Stromal cell of bone marrow (primary cell): Measurements from ENCODE around the gene SOX12.

Source experiments
- DNase-seq: peaks from one replicate; pipeline ENCODE4 v3.0.0-alpha.2; 2012; ENCODE audit warnings: low read depth

The SOX12 gene

DNA sequence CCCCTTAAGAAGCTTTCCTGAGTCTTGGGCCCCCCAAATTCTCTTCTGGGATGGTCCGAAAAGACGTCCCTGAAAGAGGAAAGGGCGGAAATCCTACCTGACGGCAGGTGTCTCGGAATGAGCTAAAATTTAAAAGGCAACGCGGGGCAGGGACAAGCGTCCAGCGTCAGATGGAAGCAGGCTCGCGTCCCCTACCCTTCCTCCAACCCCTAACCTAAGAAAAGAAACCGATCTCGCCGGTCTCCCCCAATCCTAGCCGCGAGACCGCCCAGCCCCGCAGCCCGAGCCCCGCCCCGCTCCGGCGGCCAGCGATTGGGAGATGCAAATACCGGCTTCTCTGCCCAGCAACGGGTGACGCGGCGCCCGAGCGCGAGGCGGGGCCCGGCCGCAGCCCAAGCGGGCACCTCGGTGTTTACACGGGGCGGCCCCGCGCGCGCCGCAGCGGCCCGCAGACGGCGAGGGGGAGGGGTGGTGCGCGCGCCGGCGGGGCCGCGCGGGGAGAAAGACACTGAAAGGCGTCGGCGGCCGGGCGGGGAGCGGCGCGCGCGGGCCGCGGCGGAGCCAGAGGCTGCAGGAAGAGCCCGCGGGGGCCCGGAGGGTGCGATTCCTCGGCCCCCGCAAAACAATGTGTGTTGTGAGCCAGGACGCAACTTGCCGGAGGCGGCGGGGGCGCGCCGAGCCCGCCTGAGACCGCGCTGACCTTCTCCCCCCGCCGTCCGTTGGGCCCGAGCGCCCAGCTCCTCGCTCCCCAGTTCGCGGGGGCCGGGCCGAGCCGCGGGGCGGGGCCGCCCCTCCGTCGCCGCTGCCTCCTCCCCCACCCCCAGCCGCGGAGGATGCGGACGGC lies at the start of gene SOX12:
SOX12 (plus strand) TSS at position 508 of the 844 bp plus-strand sequence. CDS start 373 bp downstream, outside the sequence.
- peak; percentile 80 for DNase-seq

DNA sequence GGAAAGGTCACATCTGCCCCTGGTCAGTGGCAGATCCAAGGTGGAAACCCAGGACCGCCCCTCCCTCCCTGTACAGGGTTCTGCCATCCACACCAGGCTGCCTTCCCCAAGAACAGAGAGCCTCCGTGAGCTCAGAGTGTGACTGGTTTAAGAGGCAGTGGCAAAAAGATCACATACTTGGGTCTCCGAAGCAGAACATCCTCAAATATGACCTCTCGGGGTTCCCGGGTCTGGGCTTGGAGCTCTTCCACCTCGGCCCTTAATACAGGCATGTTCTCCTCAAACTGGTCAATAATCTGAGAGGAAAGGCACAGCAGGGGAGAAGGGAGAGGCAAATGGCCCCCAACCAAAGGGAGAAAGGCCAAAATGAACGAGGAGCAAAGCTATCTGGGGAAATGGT lies 49.6 kb upstream of the SOX12 start:
- no peak for DNase-seq

DNA sequence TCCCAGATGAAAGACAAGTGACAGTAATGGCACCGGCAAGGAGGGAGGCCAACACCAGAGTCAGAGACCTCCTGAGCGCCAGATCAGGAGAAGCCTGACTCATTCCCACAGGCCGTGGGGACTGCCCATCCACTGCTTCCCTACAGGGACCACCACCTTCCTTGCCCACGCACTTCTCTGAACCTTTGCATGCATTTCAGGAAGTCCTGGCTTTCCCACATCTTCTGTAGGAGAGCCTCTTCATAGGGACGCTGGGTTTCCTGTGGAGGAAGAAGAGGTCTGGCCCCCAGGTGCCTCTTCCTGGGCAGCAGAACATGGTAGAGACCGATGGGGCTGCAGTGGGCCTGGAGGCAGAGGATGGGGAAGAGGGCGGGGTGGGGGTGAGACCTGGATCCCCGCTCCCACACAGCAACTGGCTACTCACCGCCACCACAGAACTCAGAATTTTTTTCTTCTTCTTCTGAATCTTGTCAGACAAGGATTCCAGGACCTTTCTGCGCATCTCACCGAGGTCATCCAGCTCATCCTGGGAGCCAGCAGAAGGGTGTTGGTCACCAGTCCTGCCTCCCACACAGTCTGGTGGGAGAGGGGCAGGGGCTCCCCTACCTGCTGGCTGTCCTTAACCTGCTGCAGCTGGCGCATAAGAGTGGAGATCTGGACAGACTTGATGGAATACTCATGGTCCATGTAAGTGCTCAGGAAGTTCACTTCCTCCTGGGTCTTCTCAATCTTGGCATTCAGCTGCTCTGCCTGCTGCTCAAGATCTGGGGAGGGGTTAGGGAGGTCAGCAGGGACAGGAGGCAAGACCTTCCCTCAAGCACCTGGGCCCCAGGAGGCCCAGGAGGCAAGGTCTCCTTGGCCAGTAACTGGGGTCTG lies 48.5 kb upstream of the SOX12 start:
- DNase-seq = no peak

DNA sequence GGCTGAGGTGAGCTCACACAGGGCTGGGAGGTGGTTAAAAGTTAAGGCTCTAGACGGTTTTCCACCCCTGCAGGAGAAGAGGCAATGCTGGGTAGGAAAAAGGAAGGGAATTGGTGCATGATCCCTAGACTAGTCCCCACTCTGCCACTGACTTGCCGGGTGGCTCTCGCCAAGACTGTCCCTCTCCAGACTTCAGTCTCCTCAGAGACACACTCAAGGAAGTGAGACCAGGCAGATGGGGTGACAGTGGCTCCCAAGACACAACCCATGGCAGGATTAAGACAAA lies 47.9 kb upstream of the SOX12 start:
- DNase-seq = no peak

DNA sequence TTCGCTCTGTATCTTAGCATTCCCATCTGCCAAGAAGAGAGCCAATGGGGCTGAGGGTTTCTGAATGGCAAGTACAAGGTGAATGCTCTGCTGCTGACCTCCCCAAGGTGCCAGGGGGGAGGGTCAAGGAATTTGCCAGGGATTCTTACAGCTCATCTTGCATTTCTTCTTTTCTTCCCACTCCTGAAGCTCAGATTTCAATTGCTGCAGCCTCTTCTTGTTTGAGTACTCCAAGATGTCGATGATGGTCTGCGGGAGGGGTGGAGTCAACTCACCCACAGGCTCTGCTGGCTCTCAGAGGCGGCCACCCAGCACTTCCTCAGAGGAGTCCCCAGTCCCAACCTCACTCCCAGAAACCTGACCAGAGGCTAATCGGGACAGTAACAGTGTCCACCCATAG lies 47.2 kb upstream of the SOX12 start:
- DNase-seq = no peak

DNA sequence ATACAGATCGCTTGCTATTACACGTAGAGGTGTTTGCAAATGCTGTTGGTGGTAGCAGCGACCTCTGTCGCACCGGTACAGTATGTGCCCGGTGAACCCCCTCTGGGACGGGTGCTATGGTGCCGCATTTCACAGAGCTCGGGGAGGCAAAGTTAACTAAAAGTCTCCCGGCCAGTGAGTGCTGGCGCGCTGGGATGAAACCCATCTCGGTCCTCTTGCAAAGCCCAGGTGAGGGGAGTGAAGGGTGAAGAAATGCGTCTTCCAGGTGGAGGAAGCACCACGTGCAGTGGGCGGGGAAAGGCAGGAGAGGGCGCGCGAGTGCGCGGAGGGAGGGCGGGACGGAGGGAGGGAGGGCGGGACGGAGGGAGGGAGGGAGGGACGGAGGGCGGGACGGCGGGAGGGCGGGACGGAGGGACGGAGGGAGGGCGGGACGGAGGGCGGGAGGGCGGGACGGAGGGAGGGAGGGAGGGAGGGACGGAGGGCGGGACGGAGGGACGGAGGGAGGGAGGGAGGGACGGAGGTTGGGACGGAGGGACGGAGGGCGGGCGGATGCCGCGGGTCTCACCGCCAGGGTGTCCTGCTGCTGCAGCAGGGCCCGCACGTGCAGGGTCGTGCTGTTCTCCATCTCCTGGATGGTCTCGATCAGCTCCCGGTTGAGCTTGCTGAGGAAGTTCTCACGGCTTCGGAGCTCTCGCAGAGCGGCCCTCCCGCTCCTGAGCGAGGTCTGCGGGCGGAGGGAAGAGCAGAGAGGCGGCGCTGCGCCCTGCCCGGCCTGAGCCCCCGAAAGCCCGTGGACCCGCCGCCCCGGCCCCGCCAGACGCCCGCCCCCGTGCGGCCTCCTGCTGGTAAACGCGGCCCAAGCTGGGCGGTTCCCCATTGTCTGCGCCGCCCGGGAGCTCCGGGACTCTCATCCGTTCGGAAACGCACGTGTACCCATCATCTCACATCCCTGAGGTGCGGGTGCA lies 46.5 kb upstream of the SOX12 start:
- DNase-seq = no peak

DNA sequence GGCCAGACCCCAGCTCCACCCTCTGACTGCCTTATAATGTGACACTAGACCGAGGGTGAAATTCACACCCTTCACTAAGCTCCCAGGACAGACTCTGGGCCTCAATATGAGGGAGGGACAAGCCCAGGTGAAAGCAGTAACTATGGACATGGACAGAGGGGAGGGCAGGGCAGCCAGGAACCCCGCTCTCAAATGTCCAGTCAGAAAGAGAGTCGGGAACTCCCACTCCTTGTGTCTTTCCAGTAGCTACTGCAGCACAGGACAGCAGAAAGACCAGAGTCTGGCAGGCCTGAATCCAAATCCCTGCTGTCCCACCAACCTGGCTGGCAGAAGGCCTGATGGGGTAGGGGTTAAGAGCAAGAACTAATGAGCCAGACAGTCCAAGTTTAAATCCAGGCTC lies 41.2 kb upstream of the SOX12 start:
- DNase-seq = no peak

DNA sequence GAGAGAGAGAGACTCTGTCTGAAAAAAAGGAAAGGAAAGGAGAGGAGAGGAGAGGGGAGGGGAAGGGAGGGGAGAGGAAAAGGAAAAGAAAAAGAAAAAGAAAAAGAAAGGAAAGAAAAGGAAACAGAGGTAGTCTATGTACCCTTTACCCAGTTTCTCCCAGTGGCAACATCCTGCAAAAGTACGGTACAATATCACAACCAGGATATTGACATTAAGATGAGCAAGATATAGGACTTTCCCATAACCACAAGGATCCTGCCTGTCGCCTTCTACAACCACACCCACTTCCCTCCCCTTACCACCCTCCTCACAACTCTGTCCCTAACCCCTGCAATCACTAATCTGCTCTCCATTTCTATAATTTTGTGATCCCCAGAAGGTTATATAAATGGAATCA lies 38.8 kb upstream of the SOX12 start:
- no peak for DNase-seq

DNA sequence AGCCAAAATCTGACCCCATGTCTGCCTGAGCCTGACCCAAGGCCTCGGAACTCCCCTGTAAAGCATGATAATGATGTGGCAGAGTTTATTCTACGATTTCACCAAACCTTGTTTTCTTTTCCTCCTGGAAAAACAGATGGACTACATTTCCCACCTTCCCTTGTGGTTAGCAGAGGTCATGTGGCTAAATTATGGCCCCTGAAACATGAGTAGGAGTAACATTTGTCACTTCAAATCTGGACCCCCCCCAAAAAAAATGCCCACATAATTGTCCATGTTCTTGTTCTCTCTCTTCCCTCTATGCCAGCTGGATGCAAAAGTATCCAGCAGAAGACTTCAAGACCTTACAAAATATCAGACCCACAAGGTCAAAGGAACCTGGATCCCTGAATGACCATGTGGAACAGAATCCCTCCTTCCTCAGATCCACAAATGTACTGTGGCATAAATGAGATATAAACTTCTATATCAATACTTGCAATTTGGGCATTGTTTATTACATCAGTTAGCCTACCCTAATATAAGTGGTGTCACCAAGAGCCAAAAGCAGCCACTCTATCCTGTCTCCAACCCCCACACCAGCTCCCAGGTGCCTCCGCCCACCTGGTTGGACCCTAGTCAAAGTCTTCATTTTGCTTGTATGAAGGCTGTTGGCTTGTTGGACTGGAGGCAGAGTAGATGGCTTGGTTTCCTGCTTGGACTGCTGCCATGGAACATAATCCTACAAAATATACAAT lies 36.2 kb upstream of the SOX12 start:
- DNase-seq = no peak

DNA sequence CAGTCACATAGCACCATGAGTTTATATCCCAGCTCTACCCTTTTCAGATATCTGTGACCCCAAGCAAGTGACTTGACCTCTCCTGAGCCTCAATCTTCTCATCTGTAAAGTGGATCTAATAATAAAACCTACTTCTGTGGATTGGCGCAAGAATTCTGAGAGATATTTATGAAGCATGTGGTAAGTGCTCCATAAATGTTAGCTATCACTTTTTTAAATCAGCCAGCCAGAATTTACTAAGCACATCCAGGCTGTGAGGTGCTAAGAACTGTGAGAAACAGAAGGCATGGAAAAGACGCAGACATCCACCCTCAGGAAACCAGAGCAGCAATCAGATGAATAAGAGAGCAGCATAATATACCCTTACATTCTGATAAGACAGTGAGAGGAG lies 35.7 kb upstream of the SOX12 start:
- no peak for DNase-seq

DNA sequence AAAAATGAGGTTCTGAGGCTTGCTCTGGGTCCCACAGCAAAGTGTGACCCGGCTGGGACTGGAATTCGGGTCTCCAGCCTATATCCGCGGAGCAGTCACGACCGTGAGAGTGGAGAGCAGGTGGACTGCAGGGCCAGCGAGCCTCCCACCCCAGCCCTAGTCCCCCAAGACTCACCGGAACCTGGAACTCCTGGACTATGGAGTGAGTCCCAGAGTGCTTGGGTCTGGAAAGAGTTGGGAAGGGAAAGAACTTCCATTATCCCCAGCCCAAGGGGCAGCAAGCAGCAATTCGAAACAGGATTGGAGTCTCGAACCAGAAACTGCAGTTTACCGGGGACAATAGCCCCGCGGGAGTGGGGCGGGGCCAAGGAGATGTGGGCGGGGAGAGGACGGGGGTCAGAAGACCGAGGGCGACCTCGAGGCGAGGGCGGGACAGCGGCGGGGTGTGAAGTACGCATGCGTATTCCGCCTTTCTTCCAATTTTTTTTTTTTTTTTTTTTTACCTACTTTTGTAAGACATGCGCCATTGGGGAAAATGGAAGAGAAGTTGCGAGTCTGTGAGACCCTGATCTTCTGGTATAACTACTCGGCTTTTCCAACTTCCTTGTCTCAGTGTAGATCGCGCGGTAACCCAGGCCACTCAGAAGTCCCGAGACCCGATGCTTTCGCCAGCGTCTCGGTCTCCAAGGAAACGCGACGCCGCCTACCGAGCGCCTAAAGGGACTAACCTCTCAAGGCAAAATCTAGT lies 35.1 kb upstream of the SOX12 start, which contains the start of gene C20orf96:
C20orf96 (minus strand) TSS at position 667 of the 748 bp plus-strand sequence; CDS start at position 527, 140 bp downstream.
- DNase-seq = peak; percentile 94

DNA sequence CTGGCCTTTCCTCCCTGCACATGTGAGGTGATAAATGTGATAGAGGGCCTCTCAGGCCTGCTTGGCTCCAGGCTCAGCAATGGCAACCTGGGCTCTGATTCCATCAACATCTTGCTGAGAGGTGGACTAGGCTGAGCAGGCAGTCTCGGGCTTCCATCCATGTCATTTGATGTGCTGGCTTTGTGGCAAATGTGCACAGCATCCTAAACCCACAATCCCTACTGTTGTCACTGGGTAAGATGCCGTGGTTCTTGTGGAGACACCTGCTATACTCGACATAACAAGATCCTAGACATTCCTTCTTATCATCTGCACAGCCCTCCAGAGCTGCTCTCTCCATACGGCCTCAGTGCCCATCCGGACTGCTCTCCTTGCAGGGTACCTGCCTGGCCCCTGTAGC lies 30.8 kb upstream of the SOX12 start:
- no peak for DNase-seq

DNA sequence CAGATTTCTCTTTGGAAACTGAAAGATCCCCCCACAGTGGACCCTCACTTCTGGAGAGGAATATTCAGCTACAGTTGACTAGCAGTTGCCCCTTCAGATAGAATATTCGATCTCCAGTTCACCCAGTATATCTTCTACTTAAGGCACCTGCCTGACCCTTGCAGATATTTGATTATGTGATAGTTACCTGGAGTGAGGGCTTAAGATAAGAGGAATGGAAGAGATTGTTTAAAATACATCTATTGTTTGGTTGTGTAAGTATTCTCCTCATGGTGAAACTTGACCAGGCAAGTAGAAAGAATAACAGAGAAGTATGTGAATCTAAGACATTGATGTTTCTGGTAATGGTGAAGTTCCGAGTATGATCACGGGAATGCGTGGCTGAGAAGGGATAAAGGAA lies 29.5 kb upstream of the SOX12 start:
- DNase-seq = no peak

DNA sequence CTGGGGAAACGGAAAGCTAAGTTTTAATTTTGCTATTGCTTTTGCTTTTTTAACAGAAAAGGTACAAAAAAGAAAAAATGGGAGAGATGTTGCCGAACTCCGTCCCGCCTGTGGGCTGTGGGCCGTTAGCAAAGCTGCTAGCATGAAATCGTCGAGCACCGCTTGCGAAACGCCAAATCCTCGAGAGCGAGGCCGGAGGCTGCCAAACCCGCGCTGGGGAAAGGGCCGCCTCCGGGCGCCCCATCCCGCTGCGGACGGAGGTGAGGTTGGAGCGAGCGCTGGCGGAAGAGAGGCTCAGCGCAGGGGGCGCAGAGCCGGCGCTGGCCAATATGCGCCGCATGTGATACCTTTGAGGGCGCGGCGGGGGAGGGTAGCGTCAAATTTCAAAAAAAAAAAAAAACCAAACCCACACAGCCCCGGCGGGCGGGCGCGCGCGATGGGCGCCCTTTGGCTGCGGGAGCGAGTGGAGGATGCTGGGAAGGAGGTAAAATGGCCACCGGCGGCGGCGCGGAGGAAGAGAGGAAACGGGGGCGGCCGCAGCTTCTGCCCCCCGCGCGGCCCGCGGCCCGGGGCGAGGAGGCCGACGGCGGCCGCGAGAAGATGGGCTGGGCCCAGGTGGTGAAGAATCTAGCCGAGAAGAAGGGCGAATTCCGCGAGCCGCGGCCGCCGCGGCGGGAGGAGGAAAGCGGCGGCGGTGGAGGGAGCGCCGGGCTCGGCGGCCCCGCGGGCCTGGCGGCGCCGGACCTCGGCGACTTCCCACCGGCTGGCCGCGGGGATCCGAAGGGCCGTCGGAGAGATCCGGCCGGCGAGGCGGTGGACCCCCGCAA lies 28.0 kb upstream of the SOX12 start, which contains the start of gene ZCCHC3:
ZCCHC3 (plus strand) TSS at position 473 of the 827 bp plus-strand sequence; CDS start at position 490, 17 bp downstream.
- DNase-seq = peak; percentile 88

DNA sequence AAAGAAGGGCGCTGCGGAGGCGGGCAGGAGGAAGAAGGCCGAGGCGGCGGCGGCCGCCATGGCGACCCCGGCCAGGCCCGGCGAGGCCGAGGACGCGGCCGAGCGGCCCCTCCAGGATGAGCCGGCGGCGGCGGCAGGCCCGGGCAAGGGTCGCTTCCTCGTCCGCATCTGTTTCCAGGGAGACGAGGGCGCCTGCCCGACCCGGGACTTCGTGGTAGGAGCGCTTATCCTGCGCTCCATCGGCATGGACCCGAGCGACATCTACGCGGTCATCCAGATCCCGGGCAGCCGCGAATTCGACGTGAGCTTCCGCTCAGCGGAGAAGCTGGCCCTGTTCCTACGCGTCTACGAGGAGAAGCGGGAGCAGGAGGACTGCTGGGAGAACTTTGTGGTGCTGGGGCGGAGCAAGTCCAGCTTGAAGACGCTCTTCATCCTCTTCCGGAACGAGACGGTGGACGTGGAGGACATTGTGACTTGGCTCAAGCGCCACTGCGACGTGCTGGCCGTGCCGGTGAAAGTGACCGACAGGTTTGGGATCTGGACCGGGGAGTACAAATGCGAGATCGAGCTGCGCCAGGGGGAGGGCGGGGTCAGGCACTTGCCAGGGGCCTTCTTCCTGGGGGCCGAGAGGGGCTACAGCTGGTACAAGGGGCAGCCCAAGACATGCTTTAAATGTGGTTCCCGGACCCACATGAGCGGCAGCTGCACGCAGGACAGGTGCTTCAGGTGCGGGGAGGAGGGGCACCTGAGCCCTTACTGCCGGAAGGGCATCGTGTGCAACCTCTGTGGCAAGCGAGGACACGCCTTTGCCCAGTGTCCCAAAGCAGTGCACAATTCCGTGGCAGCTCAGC lies 27.2 kb upstream of the SOX12 start:
- peak; percentile 45 for DNase-seq

DNA sequence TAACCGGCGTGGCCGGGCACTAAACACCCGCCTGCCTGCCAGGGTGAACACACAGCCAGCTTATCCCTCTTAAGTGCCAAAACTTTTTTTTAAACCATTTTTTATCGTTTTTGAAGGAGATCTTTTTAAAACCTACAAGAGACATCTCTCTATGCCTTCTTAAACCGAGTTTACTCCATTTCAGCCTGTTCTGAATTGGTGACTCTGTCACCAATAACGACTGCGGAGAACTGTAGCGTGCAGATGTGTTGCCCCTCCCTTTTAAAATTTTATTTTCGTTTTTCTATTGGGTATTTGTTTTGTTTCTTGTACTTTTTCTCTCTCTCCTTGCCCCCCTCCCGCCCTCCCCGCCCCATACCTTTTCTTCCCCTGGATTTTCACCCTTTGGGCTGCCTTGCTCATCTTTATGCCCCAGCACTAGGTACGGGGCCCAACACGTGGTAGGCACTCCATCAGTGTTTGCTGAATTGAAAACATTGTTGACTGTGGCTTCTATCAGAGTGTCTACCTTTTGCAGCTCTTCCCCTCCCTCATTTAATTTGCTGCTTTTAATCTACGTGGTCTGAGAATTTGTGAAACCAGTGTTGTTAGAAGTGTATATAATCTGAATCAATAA lies 26.5 kb upstream of the SOX12 start:
- no peak for DNase-seq

DNA sequence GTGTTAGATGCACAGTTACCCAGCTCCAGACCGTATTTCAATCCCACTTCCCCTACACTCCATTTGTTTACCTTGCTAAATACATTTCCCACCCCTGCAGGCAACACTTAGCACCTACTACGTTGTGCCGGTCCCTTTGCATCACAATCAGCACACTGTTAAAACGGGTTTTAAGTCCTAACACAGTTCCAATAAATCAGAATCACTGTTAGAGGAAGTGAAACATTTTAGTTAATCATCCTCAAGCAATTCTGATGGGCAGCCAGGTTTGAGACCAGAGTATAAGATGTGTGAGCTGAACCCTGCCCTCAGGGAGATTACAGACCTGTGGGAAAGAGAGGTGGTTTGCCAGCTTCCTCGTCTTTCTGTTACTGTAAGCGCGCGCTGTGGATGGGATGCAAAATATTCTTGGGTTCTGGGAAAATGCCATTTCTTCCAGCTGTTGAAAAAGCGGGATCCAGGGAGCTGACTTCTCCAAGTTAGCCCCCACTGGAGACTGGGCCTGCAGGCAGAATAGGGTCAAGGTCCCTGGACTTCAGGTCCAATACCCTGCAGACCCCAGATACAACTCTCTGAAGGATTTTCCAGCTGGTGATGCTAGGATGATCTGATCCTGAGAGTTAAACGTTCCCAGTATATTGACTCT lies 24.9 kb upstream of the SOX12 start:
- DNase-seq = no peak
